Liver (tissue), 9 donors: Measurements from ENCODE around the gene ELP4. TPM values are rescaled to one million over a fixed set of nuclear protein-coding genes. Genes with fewer than 3 reads are reported as not detected.

Source experiments
- DNase-seq: peaks from one replicate; pipeline ENCODE4 v3.0.0-alpha.2; 2017; ENCODE audit warnings: low spot score
- H3K27ac ChIP-seq, 2 donors: one replicate each; pipeline ENCODE4 v1.7.0; 2013; ENCODE audit warnings: inconsistent platforms in 2 of 2, low read length in 2 of 2, control low read depth in 1 of 2, low read depth in 1 of 2, mild to moderate bottlenecking in 1 of 2
- H3K27me3 ChIP-seq, 4 donors: one replicate each; pipeline versions ENCODE4 v1.6.1 to v1.7.0; 2013; ENCODE audit warnings: low read length in 3 of 4, inconsistent platforms in 1 of 4, mild to moderate bottlenecking in 1 of 4, moderate library complexity in 1 of 4; ENCODE audit not compliant: control insufficient read depth in 4 of 4, insufficient read depth in 4 of 4
- H3K36me3 ChIP-seq, 4 donors: one replicate each; pipeline versions ENCODE4 v1.6.1 to v1.7.0; 2013; ENCODE audit warnings: low read length in 3 of 4, mild to moderate bottlenecking in 3 of 4, low read depth in 1 of 4, moderate library complexity in 1 of 4; ENCODE audit not compliant: control insufficient read depth in 4 of 4, insufficient read depth in 3 of 4
- H3K4me1 ChIP-seq, 4 donors: one replicate each; pipeline versions ENCODE4 v1.6.1 to v1.7.0; 2013; ENCODE audit warnings: low read length in 3 of 4, mild to moderate bottlenecking in 3 of 4, moderate library complexity in 1 of 4; ENCODE audit not compliant: control insufficient read depth in 4 of 4, insufficient read depth in 4 of 4
- H3K4me3 ChIP-seq, 3 donors: one replicate each; pipeline versions ENCODE4 v1.6.1 to v1.7.0; 2013; ENCODE audit warnings: low read length in 3 of 3, control low read depth in 1 of 3, low read depth in 1 of 3, mild to moderate bottlenecking in 1 of 3
- H3K9ac ChIP-seq, 2 donors: one replicate each; pipeline ENCODE4 v1.7.0; 2013; ENCODE audit warnings: low read length in 2 of 2, mild to moderate bottlenecking in 2 of 2, moderate library complexity in 2 of 2, control low read depth in 1 of 2, low read depth in 1 of 2
- H3K9me3 ChIP-seq, 4 donors: one replicate each; pipeline versions ENCODE4 v1.6.1 to v1.7.0; 2013; ENCODE audit warnings: low read length in 3 of 4; ENCODE audit not compliant: control insufficient read depth in 4 of 4
- ATF3 ChIP-seq: IDR thresholded peaks from 2 replicates; pipeline ENCODE4 v1.6.1; 2016; ENCODE audit warnings: antibody characterized with exemption
- CTCF ChIP-seq: fragments of 150-350 bp; IDR thresholded peaks from 2 replicates; pipeline ENCODE4 v1.5.1; 2017; ENCODE audit warnings: improper control_type of control experiment, low read depth, low read length; ENCODE audit not compliant: missing input control
- HNF4G ChIP-seq: IDR thresholded peaks from 2 replicates; pipeline ENCODE4 v1.6.1; 2016; ENCODE audit warnings: antibody characterized with exemption
- MAX ChIP-seq: IDR thresholded peaks from 2 replicates; pipeline ENCODE4 v1.6.1; 2016; ENCODE audit warnings: antibody characterized with exemption
- NR2F2 ChIP-seq: IDR thresholded peaks from 2 replicates; pipeline ENCODE4 v1.6.1; 2016; ENCODE audit warnings: antibody characterized with exemption
- RAD21 ChIP-seq, 2 donors: IDR thresholded peaks; 2 replicates each; pipeline ENCODE4 v1.6.1; 2016; ENCODE audit warnings: antibody characterized with exemption in 2 of 2, mild to moderate bottlenecking in 2 of 2
- SP1 ChIP-seq: IDR thresholded peaks from 2 replicates; pipeline ENCODE4 v1.6.1; 2018; ENCODE audit warnings: antibody characterized with exemption, mild to moderate bottlenecking
- ZBTB33 ChIP-seq: IDR thresholded peaks from 2 replicates; pipeline ENCODE4 v1.6.1; 2016; ENCODE audit warnings: antibody characterized with exemption
- WGBS: extraction: QIAGEN DNeasy Blood & Tissue Kit; methylation state at CpG from one replicate; pipeline ENCODE4 v1.1.7; 2013; 5-methylcytosine and 5-hydroxymethylcytosine counted together
- polyA plus RNA-seq, 2 donors: library from polyadenylated mRNA; stranded (reverse) in 1 of 2; unstranded in 1 of 2; fragments of 200-250 nt in 1 of 2; fragments of >200 nt in 1 of 2; fragmentation: Nextera tagmentation in 1 of 2; extraction: Ambion mirVana in 1 of 2; gene quantifications; one replicate each; pipeline versions ENCODE4 v1.2.1 to v1.2.3, GENCODE V29; 2013 to 2015
- total RNA-seq, 2 donors: library from RNA; depleted of rRNA; stranded (reverse); fragments of >200 nt; gene quantifications; one replicate each; pipeline ENCODE4 v1.2.3, GENCODE V29; 2014
- donor health status: healthy.
- donor health status: healthy.
- donor health status: healthy.
- donor health status: healthy.
- donor health status: healthy.

ELP4 gene
- total and polyA plus RNA-seq, 4 donors: 6.0 to 18.8 (median 12.5) TPM

- TF ChIP-seq ATF3 (no peak), HNF4G (no peak), NR2F2 (no peak)
Measured at GRCh38 chr11:31815711-31816467, 306.3 kb downstream of the ELP4 start (continued).

- H3K27me3 ChIP-seq: peaks cover 10 to 28% (median 22%) of the 10 kb centered on the region in 4 donors
- H3K36me3 ChIP-seq: no peaks in the 10 kb centered on the region
- H3K4me3 ChIP-seq: peak overlapping the region in 1 of 3 donors; percentile 40
- H3K27ac ChIP-seq: no peak overlapping the region
- TF ChIP-seq RAD21 (IDR thresholded peaks at IDR 0.05): no peak
- no peak for TF ChIP-seq ZBTB33
- TF ChIP-seq NR2F2: no peak
- peaks cover 25 to 65% (median 37%) of the 10 kb centered on the region in 4 donors for H3K4me1 ChIP-seq
- 5% methylated on average over 40 of the region's 40 CpGs for WGBS
- no peak for DNase-seq
- H3K9ac ChIP-seq: no peak overlapping the region
- no peaks in the 10 kb centered on the region for H3K9me3 ChIP-seq
Measured at GRCh38 chr11:31816468-31817053, 307.0 kb downstream of the ELP4 start.

- peak; percentile 27 for DNase-seq
- 3% methylated on average over 48 of the region's 48 CpGs for WGBS
- Histone ChIP-seq H3K27ac (no peak overlapping the region), H3K27me3 (peaks cover 7 to 30% (median 24%) of the 10 kb centered on the region in 4 donors), H3K4me1 (peaks cover 24 to 60% (median 34%) of the 10 kb centered on the region in 4 donors), H3K9ac (no peak overlapping the region), H3K9me3 (peaks cover 0 to 5% (median 0%) of the 10 kb centered on the region in 4 donors), H3K36me3 (no peaks in the 10 kb centered on the region), H3K4me3 (peak overlapping the region in 1 of 3 donors; percentile 40)
- TF ChIP-seq CTCF (no peak), SP1 (no peak), ZBTB33 (no peak), MAX (no peak)
Measured at GRCh38 chr11:31817054-31817620, 307.6 kb downstream of the ELP4 start.
